ENCODE data around the gene DDX21.
"Not testable (repeated sequence)": the region's sequence is repeated elsewhere in the genome, so short reads cannot be mapped to it uniquely, and the experiment has no call there.

The DDX21 gene

DNA sequence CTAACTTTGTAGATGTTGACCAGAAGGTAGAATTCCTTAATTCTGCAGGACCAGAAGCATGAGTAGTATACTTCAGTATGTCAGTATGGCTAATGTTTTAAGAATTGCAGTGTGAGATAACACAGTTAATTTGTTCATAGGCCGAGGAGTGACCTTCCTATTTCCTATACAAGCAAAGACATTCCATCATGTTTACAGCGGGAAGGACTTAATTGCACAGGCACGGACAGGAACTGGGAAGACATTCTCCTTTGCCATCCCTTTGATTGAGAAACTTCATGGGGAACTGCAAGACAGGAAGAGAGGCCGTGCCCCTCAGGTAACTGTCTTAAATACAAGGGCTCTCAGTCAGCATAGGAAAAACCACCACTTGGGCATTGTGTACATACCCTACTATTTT, 7.2 kb downstream of the DDX21 start:
- H3K4me2 ChIP-seq (ENCODE audit: low read depth, low read length, poor library complexity, severe bottlenecking), result no peak overlapping the region
- H3K9me3 ChIP-seq (ENCODE audit: insufficient read depth, low read length), result no peaks in the 10 kb centered on the region
- H3K9me2 ChIP-seq (replicated peaks; ENCODE audit: insufficient read depth, low read length), result no peaks in the 10 kb centered on the region
- no peak overlapping the region for H3K9ac ChIP-seq (ENCODE audit: low read length)
- H3K36me3 ChIP-seq (ENCODE audit: low read length), result peaks cover 75% of the 10 kb centered on the region
- H3K79me2 ChIP-seq (ENCODE audit: insufficient read depth, low read length), result peaks cover 88% of the 10 kb centered on the region
- peaks cover 14% of the 10 kb centered on the region for H3F3A ChIP-seq (ENCODE audit: insufficient read depth)
- H2AFZ ChIP-seq (ENCODE audit: low read depth, low read length, severe bottlenecking), result no peak overlapping the region
- TF ChIP-seq, protein P1, sequence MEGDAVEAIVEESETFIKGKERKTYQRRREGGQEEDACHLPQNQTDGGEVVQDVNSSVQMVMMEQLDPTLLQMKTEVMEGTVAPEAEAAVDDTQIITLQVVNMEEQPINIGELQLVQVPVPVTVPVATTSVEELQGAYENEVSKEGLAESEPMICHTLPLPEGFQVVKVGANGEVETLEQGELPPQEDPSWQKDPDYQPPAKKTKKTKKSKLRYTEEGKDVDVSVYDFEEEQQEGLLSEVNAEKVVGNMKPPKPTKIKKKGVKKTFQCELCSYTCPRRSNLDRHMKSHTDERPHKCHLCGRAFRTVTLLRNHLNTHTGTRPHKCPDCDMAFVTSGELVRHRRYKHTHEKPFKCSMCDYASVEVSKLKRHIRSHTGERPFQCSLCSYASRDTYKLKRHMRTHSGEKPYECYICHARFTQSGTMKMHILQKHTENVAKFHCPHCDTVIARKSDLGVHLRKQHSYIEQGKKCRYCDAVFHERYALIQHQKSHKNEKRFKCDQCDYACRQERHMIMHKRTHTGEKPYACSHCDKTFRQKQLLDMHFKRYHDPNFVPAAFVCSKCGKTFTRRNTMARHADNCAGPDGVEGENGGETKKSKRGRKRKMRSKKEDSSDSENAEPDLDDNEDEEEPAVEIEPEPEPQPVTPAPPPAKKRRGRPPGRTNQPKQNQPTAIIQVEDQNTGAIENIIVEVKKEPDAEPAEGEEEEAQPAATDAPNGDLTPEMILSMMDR (IDR thresholded peaks at IDR 0.05; ENCODE audit: insufficient read depth, low read length, poor library complexity, severe bottlenecking), result no peak
- TF ChIP-seq EZH2phosphoT487 (conservative IDR thresholded peaks at IDR 0.05; ENCODE audit: low read length), result no peak
- no peak overlapping the region for H3K4me3 ChIP-seq (ENCODE audit: insufficient read depth, low read length, poor library complexity, severe bottlenecking)
- no peak overlapping the region for H3K27ac ChIP-seq (ENCODE audit: low read depth, low read length)
- H3K27me3 ChIP-seq (ENCODE audit: low read length), result no peaks in the 10 kb centered on the region
- H4K20me1 ChIP-seq (ENCODE audit: low read depth, low read length), result peaks cover 53% of the 10 kb centered on the region

DNA sequence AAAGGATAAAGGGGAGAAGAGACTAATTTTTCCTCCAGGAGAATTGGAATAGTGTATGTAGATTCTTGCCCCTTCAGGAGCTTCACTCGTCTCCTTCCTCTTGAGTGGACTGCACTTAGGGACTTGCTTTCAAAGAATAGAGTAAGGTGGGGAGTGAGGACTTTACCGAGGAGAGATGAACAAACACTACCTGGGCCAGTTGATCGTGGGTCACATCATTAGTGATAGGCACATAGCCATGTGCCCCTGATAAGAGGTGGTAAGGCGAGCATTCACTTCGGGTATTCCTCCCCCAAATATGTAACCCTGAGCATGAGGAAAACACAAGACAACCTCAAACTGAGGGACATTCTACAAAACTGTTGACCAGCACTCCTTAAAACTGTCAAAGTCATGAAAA, 18.0 kb downstream of the DDX21 start:
- Histone ChIP-seq H3F3A (ENCODE audit: insufficient read depth) (peaks cover 20% of the 10 kb centered on the region; the same call in 1 of the 2 replicates), H3K4me3 (ENCODE audit: insufficient read depth, low read length, poor library complexity, severe bottlenecking) (no peak overlapping the region), H4K20me1 (ENCODE audit: low read depth, low read length) (peaks cover 4% of the 10 kb centered on the region; the same call in 1 of the 2 replicates), H3K9me2 (replicated peaks; ENCODE audit: insufficient read depth, low read length) (no peaks in the 10 kb centered on the region), H3K27me3 (ENCODE audit: low read length) (no peaks in the 10 kb centered on the region), H3K36me3 (ENCODE audit: low read length) (peaks cover 78% of the 10 kb centered on the region), H3K4me2 (ENCODE audit: low read depth, low read length, poor library complexity, severe bottlenecking) (no peak overlapping the region), H3K27ac (ENCODE audit: low read depth, low read length) (no peak overlapping the region), H2AFZ (ENCODE audit: low read depth, low read length, severe bottlenecking) (no peak overlapping the region), H3K79me2 (ENCODE audit: insufficient read depth, low read length) (peaks cover 47% of the 10 kb centered on the region), H3K9ac (ENCODE audit: low read length) (no peak overlapping the region), H3K9me3 (ENCODE audit: insufficient read depth, low read length) (no peaks in the 10 kb centered on the region)
- no peak for TF ChIP-seq EZH2phosphoT487 (conservative IDR thresholded peaks at IDR 0.05; ENCODE audit: low read length)
- TF ChIP-seq, protein P1 (IDR thresholded peaks at IDR 0.05; ENCODE audit: insufficient read depth, low read length, poor library complexity, severe bottlenecking), result no peak

DNA sequence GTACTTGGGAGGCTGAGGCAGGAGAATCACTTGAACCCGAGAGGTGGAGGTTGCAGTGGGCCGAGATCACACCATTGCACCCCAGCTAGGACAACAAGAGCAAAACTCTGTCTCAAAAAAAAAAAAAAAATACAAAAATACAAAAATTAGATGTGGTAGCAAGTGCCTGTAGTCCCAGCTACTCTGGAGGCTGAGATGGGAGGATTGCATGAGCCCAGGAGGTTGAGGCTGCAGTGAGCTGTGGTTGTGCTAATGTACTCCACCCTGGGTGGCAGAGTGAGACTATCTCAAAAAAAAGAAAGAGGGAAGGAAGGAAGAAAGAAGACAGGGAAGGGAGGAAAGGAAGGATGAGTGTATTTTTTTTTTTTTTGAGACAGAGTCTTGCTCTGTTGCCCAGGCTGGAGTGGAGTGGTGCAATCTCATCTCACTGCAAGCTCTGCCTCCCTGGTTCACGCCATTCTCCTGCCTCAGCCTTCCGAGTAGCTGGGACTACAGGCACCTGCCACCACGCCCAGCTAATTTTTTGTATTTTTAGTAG, 20.0 kb downstream of the DDX21 start:
- H4K20me1 ChIP-seq (ENCODE audit: low read depth, low read length); H3K4me3 ChIP-seq (ENCODE audit: insufficient read depth, low read length, poor library complexity, severe bottlenecking); H3K4me2 ChIP-seq (ENCODE audit: low read depth, low read length, poor library complexity, severe bottlenecking); H3K9me3 ChIP-seq (ENCODE audit: insufficient read depth, low read length); H3K9ac ChIP-seq (ENCODE audit: low read length); H3K27me3 ChIP-seq (ENCODE audit: low read length); H3K27ac ChIP-seq (ENCODE audit: low read depth, low read length); H2AFZ ChIP-seq (ENCODE audit: low read depth, low read length, severe bottlenecking); H3K9me2 ChIP-seq (replicated peaks; ENCODE audit: insufficient read depth, low read length): not testable (repeated sequence)
- Histone ChIP-seq H3K36me3 (ENCODE audit: low read length) (peaks cover 78% of the 10 kb centered on the region), H3K79me2 (ENCODE audit: insufficient read depth, low read length) (peaks cover 53% of the 10 kb centered on the region), H3F3A (ENCODE audit: insufficient read depth) (peaks cover 21% of the 10 kb centered on the region; the same call in 1 of the 2 replicates)

DNA sequence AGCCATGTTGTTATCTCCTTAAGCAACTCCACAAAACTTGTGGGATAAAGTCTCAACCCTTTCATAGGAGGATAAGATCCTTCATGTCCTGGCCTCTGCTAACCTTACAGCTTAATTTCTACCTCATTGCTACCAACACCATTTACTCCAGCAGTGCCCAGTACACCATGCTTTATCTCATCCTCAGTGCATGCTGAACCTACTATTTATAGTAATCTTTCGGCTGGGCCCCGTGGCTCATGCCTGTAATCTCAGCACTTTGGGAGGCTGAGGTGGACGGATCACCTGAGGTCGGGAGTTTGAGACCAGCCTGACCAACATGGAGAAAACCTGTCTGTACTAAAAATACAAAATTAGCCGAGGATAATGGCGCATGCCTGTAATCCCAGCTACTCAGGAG, 23.8 kb downstream of the DDX21 start:
- H3K9me2 ChIP-seq (replicated peaks; ENCODE audit: insufficient read depth, low read length); H3K4me3 ChIP-seq (ENCODE audit: insufficient read depth, low read length, poor library complexity, severe bottlenecking); H3K4me2 ChIP-seq (ENCODE audit: low read depth, low read length, poor library complexity, severe bottlenecking); H3K9me3 ChIP-seq (ENCODE audit: insufficient read depth, low read length); H3K27ac ChIP-seq (ENCODE audit: low read depth, low read length); H2AFZ ChIP-seq (ENCODE audit: low read depth, low read length, severe bottlenecking); H3K27me3 ChIP-seq (ENCODE audit: low read length); H3K9ac ChIP-seq (ENCODE audit: low read length): not testable (repeated sequence)
- peaks cover 38% of the 10 kb centered on the region for H3F3A ChIP-seq (ENCODE audit: insufficient read depth)
- H3K79me2 ChIP-seq (ENCODE audit: insufficient read depth, low read length), result peaks cover 36% of the 10 kb centered on the region
- peaks cover 26% of the 10 kb centered on the region for H4K20me1 ChIP-seq (ENCODE audit: low read depth, low read length)
- H3K36me3 ChIP-seq (ENCODE audit: low read length), result peaks cover 77% of the 10 kb centered on the region
